ENCODE data around the gene INS.
A peak's percentile ranks its signal among the peaks of the same experiment; 100 is the strongest.

INS gene

GRCh38 chr11:2137202-2138067 is 23.6 kb downstream of the INS start:
- peaks cover 22% of the 10 kb centered on the region for H3K4me1 ChIP-seq (ENCODE audit: control insufficient read depth, insufficient read depth, low read length)
- H3K4me3 ChIP-seq (ENCODE audit: low read length): peak overlapping the region; percentile 72
- peaks cover 5% of the 10 kb centered on the region for H3K36me3 ChIP-seq (ENCODE audit: insufficient read depth, low read length)
- no peaks in the 10 kb centered on the region for H3K9me3 ChIP-seq (replicated peaks; ENCODE audit: low read length)
- peak overlapping the region; percentile 75 for H3K9ac ChIP-seq (ENCODE audit: low read depth, low read length)
- H3K4me2 ChIP-seq (ENCODE audit: low read length): peak overlapping the region; percentile 83
- peaks cover 22% of the 10 kb centered on the region for H3K27me3 ChIP-seq (ENCODE audit: control insufficient read depth, insufficient read depth, low read length)

- no peaks in the 10 kb centered on the region for H3K9me3 ChIP-seq (replicated peaks; ENCODE audit: low read length)
- peaks cover 5% of the 10 kb centered on the region for H3K36me3 ChIP-seq (ENCODE audit: insufficient read depth, low read length)
- peaks cover 17% of the 10 kb centered on the region for H3K4me1 ChIP-seq (ENCODE audit: control insufficient read depth, insufficient read depth, low read length)
- H3K4me3 ChIP-seq (ENCODE audit: low read length): peak overlapping the region; percentile 72
- peak overlapping the region; percentile 83 for H3K4me2 ChIP-seq (ENCODE audit: low read length)
- peak overlapping the region; percentile 26 for H3K9ac ChIP-seq (ENCODE audit: low read depth, low read length)
- peaks cover 22% of the 10 kb centered on the region for H3K27me3 ChIP-seq (ENCODE audit: control insufficient read depth, insufficient read depth, low read length)
These were observed 24.1 kb downstream of the INS start for GRCh38 chr11:2136952-2137201.

- H3K27me3 ChIP-seq (ENCODE audit: control insufficient read depth, insufficient read depth, low read length): peaks cover 17% of the 10 kb centered on the region
- peaks cover 5% of the 10 kb centered on the region for H3K36me3 ChIP-seq (ENCODE audit: insufficient read depth, low read length)
- H3K4me1 ChIP-seq (ENCODE audit: control insufficient read depth, insufficient read depth, low read length): peaks cover 15% of the 10 kb centered on the region
- H3K9ac ChIP-seq (ENCODE audit: low read depth, low read length): peak overlapping the region; percentile 26
- H3K4me2 ChIP-seq (ENCODE audit: low read length): peak overlapping the region; percentile 83
- H3K9me3 ChIP-seq (replicated peaks; ENCODE audit: low read length): no peaks in the 10 kb centered on the region
- H3K4me3 ChIP-seq (ENCODE audit: low read length): peak overlapping the region; percentile 72
These were observed 24.6 kb downstream of the INS start for GRCh38 chr11:2136209-2136951.

- H3K9me3 ChIP-seq (replicated peaks; ENCODE audit: low read length): no peaks in the 10 kb centered on the region
- peaks cover 14% of the 10 kb centered on the region for H3K4me1 ChIP-seq (ENCODE audit: control insufficient read depth, insufficient read depth, low read length)
- peaks cover 5% of the 10 kb centered on the region for H3K36me3 ChIP-seq (ENCODE audit: insufficient read depth, low read length)
- H3K27me3 ChIP-seq (ENCODE audit: control insufficient read depth, insufficient read depth, low read length): peaks cover 11% of the 10 kb centered on the region
- H3K9ac ChIP-seq (ENCODE audit: low read depth, low read length): no peak overlapping the region
- peak overlapping the region; percentile 72 for H3K4me3 ChIP-seq (ENCODE audit: low read length)
- peak overlapping the region; percentile 83 for H3K4me2 ChIP-seq (ENCODE audit: low read length)
These were observed 25.3 kb downstream of the INS start for GRCh38 chr11:2135648-2136201.

- Histone ChIP-seq H3K4me3 (ENCODE audit: low read length) (peak overlapping the region; percentile 34), H3K27me3 (ENCODE audit: control insufficient read depth, insufficient read depth, low read length) (peaks cover 8% of the 10 kb centered on the region), H3K4me2 (ENCODE audit: low read length) (peak overlapping the region; percentile 83), H3K9me3 (replicated peaks; ENCODE audit: low read length) (no peaks in the 10 kb centered on the region), H3K36me3 (ENCODE audit: insufficient read depth, low read length) (peaks cover 5% of the 10 kb centered on the region), H3K4me1 (ENCODE audit: control insufficient read depth, insufficient read depth, low read length) (peaks cover 10% of the 10 kb centered on the region), H3K9ac (ENCODE audit: low read depth, low read length) (no peak overlapping the region)
These were observed 25.9 kb downstream of the INS start for GRCh38 chr11:2135018-2135569.

- Histone ChIP-seq H3K9me3 (replicated peaks; ENCODE audit: low read length) (no peaks in the 10 kb centered on the region), H3K4me2 (ENCODE audit: low read length) (peak overlapping the region; percentile 83), H3K4me3 (ENCODE audit: low read length) (no peak overlapping the region), H3K9ac (ENCODE audit: low read depth, low read length) (no peak overlapping the region), H3K4me1 (ENCODE audit: control insufficient read depth, insufficient read depth, low read length) (peaks cover 10% of the 10 kb centered on the region), H3K36me3 (ENCODE audit: insufficient read depth, low read length) (peaks cover 5% of the 10 kb centered on the region), H3K27me3 (ENCODE audit: control insufficient read depth, insufficient read depth, low read length) (peaks cover 3% of the 10 kb centered on the region)
These were observed 26.7 kb downstream of the INS start for GRCh38 chr11:2134022-2135010.

- no peak overlapping the region for H3K4me3 ChIP-seq (ENCODE audit: low read length)
- peaks cover 5% of the 10 kb centered on the region for H3K36me3 ChIP-seq (ENCODE audit: insufficient read depth, low read length)
- H3K9ac ChIP-seq (ENCODE audit: low read depth, low read length): no peak overlapping the region
- peaks cover 3% of the 10 kb centered on the region for H3K27me3 ChIP-seq (ENCODE audit: control insufficient read depth, insufficient read depth, low read length)
- peaks cover 10% of the 10 kb centered on the region for H3K4me1 ChIP-seq (ENCODE audit: control insufficient read depth, insufficient read depth, low read length)
- H3K4me2 ChIP-seq (ENCODE audit: low read length): no peak overlapping the region
- no peaks in the 10 kb centered on the region for H3K9me3 ChIP-seq (replicated peaks; ENCODE audit: low read length)
These were observed 27.6 kb downstream of the INS start for GRCh38 chr11:2133241-2134021.

GRCh38 chr11:2132874-2133240 is 28.2 kb downstream of the INS start:
- Histone ChIP-seq H3K36me3 (ENCODE audit: insufficient read depth, low read length) (peaks cover 5% of the 10 kb centered on the region), H3K9ac (ENCODE audit: low read depth, low read length) (no peak overlapping the region), H3K4me3 (ENCODE audit: low read length) (no peak overlapping the region), H3K4me1 (ENCODE audit: control insufficient read depth, insufficient read depth, low read length) (peaks cover 10% of the 10 kb centered on the region), H3K4me2 (ENCODE audit: low read length) (no peak overlapping the region), H3K27me3 (ENCODE audit: control insufficient read depth, insufficient read depth, low read length) (peaks cover 3% of the 10 kb centered on the region), H3K9me3 (replicated peaks; ENCODE audit: low read length) (no peaks in the 10 kb centered on the region)

- H3K4me2 ChIP-seq (ENCODE audit: low read length): no peak overlapping the region
- peaks cover 3% of the 10 kb centered on the region for H3K27me3 ChIP-seq (ENCODE audit: control insufficient read depth, insufficient read depth, low read length)
- H3K36me3 ChIP-seq (ENCODE audit: insufficient read depth, low read length): peaks cover 5% of the 10 kb centered on the region
- no peaks in the 10 kb centered on the region for H3K9me3 ChIP-seq (replicated peaks; ENCODE audit: low read length)
- no peak overlapping the region for H3K9ac ChIP-seq (ENCODE audit: low read depth, low read length)
- no peak overlapping the region for H3K4me3 ChIP-seq (ENCODE audit: low read length)
- H3K4me1 ChIP-seq (ENCODE audit: control insufficient read depth, insufficient read depth, low read length): peaks cover 10% of the 10 kb centered on the region
These were observed 28.8 kb downstream of the INS start for GRCh38 chr11:2132246-2132645.
